GM06990 (cell line): ENCODE data around the gene ZNF462.

Experiments
- DNase-seq: peaks from one replicate; pipeline ENCODE4 v3.0.0-alpha.2; 2011; ENCODE audit not compliant: insufficient read length; ENCODE audit errors: extremely low read depth
- H3K27me3 ChIP-seq: replicated peaks from 2 replicates; pipeline ENCODE4 v1.6.0; 2011; ENCODE audit warnings: low read length; ENCODE audit not compliant: control insufficient read depth, insufficient read depth
- H3K36me3 ChIP-seq: 2 replicates; pipeline ENCODE4 v1.5.1; 2011; ENCODE audit warnings: low read length; ENCODE audit not compliant: control insufficient read depth, insufficient read depth
- H3K4me3 ChIP-seq: replicated peaks from 2 replicates; pipeline ENCODE4 v1.5.1; 2011; ENCODE audit warnings: low read depth, mild to moderate bottlenecking, control low read depth, low read length
- CTCF ChIP-seq: IDR thresholded peaks from 2 replicates; pipeline ENCODE4 v1.5.1; 2011; ENCODE audit warnings: low read length, control low read depth, mild to moderate bottlenecking, inconsistent platforms; ENCODE audit not compliant: insufficient read depth, poor library complexity, severe bottlenecking

ZNF462 gene

GRCh38 chr9:107043886-107044285, 180.9 kb downstream of the ZNF462 start:
- H3K27me3 ChIP-seq = no peaks in the 10 kb centered on the region
- TF ChIP-seq CTCF = no peak
- no peaks in the 10 kb centered on the region for H3K36me3 ChIP-seq
- DNase-seq = no peak
- H3K4me3 ChIP-seq = no peak overlapping the region

- Histone ChIP-seq H3K36me3 (no peaks in the 10 kb centered on the region), H3K27me3 (no peaks in the 10 kb centered on the region), H3K4me3 (no peak overlapping the region)
- DNase-seq = no peak
- peak; percentile 13 for TF ChIP-seq CTCF
Measured at GRCh38 chr9:107044872-107045271, 181.9 kb downstream of the ZNF462 start.

- Histone ChIP-seq H3K27me3 (no peaks in the 10 kb centered on the region), H3K36me3 (no peaks in the 10 kb centered on the region), H3K4me3 (no peak overlapping the region)
- peak; percentile 16 for DNase-seq
- no peak for TF ChIP-seq CTCF
Measured at GRCh38 chr9:107046692-107047091, 183.7 kb downstream of the ZNF462 start.

GRCh38 chr9:107049046-107049802, 186.3 kb downstream of the ZNF462 start:
- H3K27me3 ChIP-seq = no peaks in the 10 kb centered on the region
- H3K36me3 ChIP-seq = no peaks in the 10 kb centered on the region
- TF ChIP-seq CTCF = no peak
- DNase-seq = no peak
- H3K4me3 ChIP-seq = no peak overlapping the region

GRCh38 chr9:107049803-107050184, 186.8 kb downstream of the ZNF462 start:
- no peak for DNase-seq
- no peak for TF ChIP-seq CTCF

GRCh38 chr9:107051392-107051791, 188.4 kb downstream of the ZNF462 start:
- no peak for DNase-seq
- no peak overlapping the region for H3K4me3 ChIP-seq
- H3K27me3 ChIP-seq = no peaks in the 10 kb centered on the region; the same call in 1 of the 2 replicates
- H3K36me3 ChIP-seq = no peaks in the 10 kb centered on the region
- TF ChIP-seq CTCF = no peak

More at GRCh38 chr9:107049803-107050184, 186.8 kb downstream of the ZNF462 start:
- Histone ChIP-seq H3K4me3 (no peak overlapping the region), H3K36me3 (no peaks in the 10 kb centered on the region), H3K27me3 (no peaks in the 10 kb centered on the region; the same call in 1 of the 2 replicates)
